Naive thymus-derived CD8-positive, alpha-beta T cell (primary cell): ENCODE measurements around the gene NUP214. TPM values are rescaled to one million over a fixed set of nuclear protein-coding genes. Genes with fewer than 3 reads are reported as not detected.

Experiments used
- ATAC-seq, 2 donors: fragments of 150-1000 bp; cut with Tn5 transposase in 1 of 2; sonication (Bioruptor Pico), chemical (Tn5 transposase) in 1 of 2; 1 replicate in 1 of 2; 2 replicates in 1 of 2; pipeline ENCODE4 v1.10.0; 2021; ENCODE audit warnings: mild to moderate bottlenecking in 2 of 2, moderate library complexity in 2 of 2
- POLR2A ChIA-PET: fragments of 350-600 bp; sonication (Branson Sonifier 250); formaldehyde crosslinking; loops from one replicate; lab custom pipeline; 2021; ENCODE audit warnings: antibody characterized with exemption; lab: Charles Lee
- DNase-seq, 10 donors: peaks; one replicate each; pipeline versions ENCODE4 v3.0.0 to v3.0.0-alpha.2; 2020 to 2022
- H3K27ac Mint-ChIP-seq, 10 donors: one replicate each; pipeline ENCODE4 v1.8.0; 2020 to 2022; ENCODE audit warnings: mild to moderate bottlenecking in 10 of 10, mixed read lengths in 10 of 10, moderate library complexity in 4 of 10, inconsistent platforms in 1 of 10
- H3K27me3 Mint-ChIP-seq, 5 donors: one replicate each; pipeline ENCODE4 v1.8.0; 2021 to 2022; ENCODE audit warnings: mixed read lengths in 5 of 5
- H3K36me3 Mint-ChIP-seq, 3 donors: one replicate each; pipeline ENCODE4 v1.8.0; 2020 to 2022; ENCODE audit warnings: mixed read lengths in 3 of 3, mild to moderate bottlenecking in 2 of 3, inconsistent platforms in 1 of 3
- H3K4me1 Mint-ChIP-seq, 4 donors: one replicate each; pipeline ENCODE4 v1.8.0; 2021 to 2022; ENCODE audit warnings: mixed read lengths in 4 of 4
- H3K4me3 Mint-ChIP-seq, 10 donors: one replicate each; pipeline ENCODE4 v1.8.0; 2020 to 2022; ENCODE audit warnings: mild to moderate bottlenecking in 10 of 10, mixed read lengths in 10 of 10, moderate library complexity in 6 of 10, inconsistent platforms in 1 of 10
- H3K9me3 Mint-ChIP-seq, 9 donors: one replicate each; pipeline ENCODE4 v1.8.0; 2020 to 2022; ENCODE audit warnings: mixed read lengths in 9 of 9, mild to moderate bottlenecking in 3 of 9, inconsistent platforms in 1 of 9, moderate library complexity in 1 of 9
- polyA plus RNA-seq, 3 donors: library from polyadenylated mRNA; unstranded; fragments of 300-500 nt; fragmentation: Illumina TruSeq; gene quantifications; one replicate each; pipeline ENCODE4 v1.2.3, GENCODE V29; 2021
- total RNA-seq, 8 experiments: library from RNA in 2 of 8; stranded (reverse) in 2 of 8; gene quantifications; one replicate each; pipeline ENCODE4 v1.2.3 and lab custom pipeline; 2021 to 2026

Gene NUP214
- total and polyA plus RNA-seq, 5 experiments from 2014 or later, result 10.7 to 88.5 (median 24.0) TPM

DNA sequence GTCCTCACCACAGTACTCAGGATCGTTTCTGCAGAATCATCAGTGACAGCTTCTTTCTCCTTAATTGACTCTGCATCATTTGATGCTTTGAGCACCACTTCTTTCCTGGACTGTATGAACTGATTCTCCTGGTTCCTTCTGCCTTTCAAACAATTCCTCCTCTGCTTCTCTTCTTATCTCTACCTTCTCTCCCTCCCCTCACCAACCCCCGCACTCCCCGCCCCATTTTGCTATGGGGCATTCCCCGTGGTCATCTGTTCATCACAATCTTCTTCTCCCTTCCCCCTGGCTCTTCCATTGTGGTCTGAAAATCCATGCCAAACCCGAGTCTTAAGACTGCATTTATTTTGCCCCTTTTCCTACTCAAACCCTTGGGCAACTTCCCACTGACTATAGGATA, 93.0 kb downstream of the NUP214 start:
- DNase-seq, result no peak
- Mint-ChIP-seq H3K4me3 (no peak overlapping the region), H3K9me3 (no peaks in the 10 kb centered on the region), H3K27ac (peak overlapping the region in 1 of 10 donors; percentile 53), H3K4me1 (peaks cover 0 to 18% (median 6%) of the 10 kb centered on the region in 4 donors), H3K36me3 (peaks cover 0 to 71% (median 21%) of the 10 kb centered on the region in 3 donors), H3K27me3 (no peaks in the 10 kb centered on the region)
- ATAC-seq, result no peak
- POLR2A ChIA-PET, result no interaction called here

- H3K36me3 Mint-ChIP-seq, result peaks cover 0 to 65% (median 30%) of the 10 kb centered on the region in 3 donors
- ATAC-seq (no peak), DNase-seq (no peak)
- H3K9me3 Mint-ChIP-seq, result no peaks in the 10 kb centered on the region
- POLR2A ChIA-PET, result interaction anchor here (0.6 to 0.9 kb wide), 2 partner anchors 16 to 162 kb away, joined by 3 to 4 read pairs; no protein-coding TSS in a partner anchor
- H3K4me3 Mint-ChIP-seq, result no peak overlapping the region
- H3K27ac Mint-ChIP-seq, result no peak overlapping the region
- H3K27me3 Mint-ChIP-seq, result no peaks in the 10 kb centered on the region
- H3K4me1 Mint-ChIP-seq, result peaks cover 2 to 18% (median 5%) of the 10 kb centered on the region in 4 donors
Observed at GRCh38 chr9:131220485-131220884, 95.1 kb downstream of the NUP214 start.

GRCh38 chr9:131222460-131222859, 97.1 kb downstream of the NUP214 start:
- H3K36me3 Mint-ChIP-seq, result peaks cover 0 to 56% (median 30%) of the 10 kb centered on the region in 3 donors
- ATAC-seq, result no peak

DNA sequence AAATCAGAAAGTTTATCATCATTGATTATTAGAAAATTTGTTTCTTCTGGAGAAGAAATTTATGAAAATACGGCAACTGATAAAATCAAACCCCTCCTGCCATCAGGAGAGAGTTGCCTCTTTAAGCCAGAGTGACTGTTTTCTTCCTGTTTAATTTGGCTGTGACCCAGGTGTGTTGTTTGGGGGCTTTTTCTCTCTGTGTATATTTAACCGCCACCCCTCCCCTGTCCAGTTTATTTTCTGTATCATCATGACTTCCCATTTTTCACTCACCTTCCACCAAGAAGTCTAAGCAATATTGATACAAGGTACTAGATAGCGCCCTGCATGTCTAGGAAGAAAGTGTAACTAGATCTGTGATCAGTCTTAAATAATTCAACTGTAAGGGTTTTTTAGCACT, 100.8 kb downstream of the NUP214 start:
- H3K4me3 Mint-ChIP-seq, result no peak overlapping the region

More at GRCh38 chr9:131222460-131222859, 97.1 kb downstream of the NUP214 start:
- no peaks in the 10 kb centered on the region for H3K27me3 Mint-ChIP-seq
- peak overlapping the region in 2 of 10 donors; percentile 44 to 63 for H3K27ac Mint-ChIP-seq
- DNase-seq, result no peak
- no peaks in the 10 kb centered on the region for H3K9me3 Mint-ChIP-seq
- no peak overlapping the region for H3K4me3 Mint-ChIP-seq
- POLR2A ChIA-PET, result interaction anchor here (0.5 kb wide), 1 partner anchor 409 kb away, joined by 4 read pairs; no protein-coding TSS in a partner anchor
- peaks cover 4 to 19% (median 10%) of the 10 kb centered on the region in 4 donors for H3K4me1 Mint-ChIP-seq

DNA sequence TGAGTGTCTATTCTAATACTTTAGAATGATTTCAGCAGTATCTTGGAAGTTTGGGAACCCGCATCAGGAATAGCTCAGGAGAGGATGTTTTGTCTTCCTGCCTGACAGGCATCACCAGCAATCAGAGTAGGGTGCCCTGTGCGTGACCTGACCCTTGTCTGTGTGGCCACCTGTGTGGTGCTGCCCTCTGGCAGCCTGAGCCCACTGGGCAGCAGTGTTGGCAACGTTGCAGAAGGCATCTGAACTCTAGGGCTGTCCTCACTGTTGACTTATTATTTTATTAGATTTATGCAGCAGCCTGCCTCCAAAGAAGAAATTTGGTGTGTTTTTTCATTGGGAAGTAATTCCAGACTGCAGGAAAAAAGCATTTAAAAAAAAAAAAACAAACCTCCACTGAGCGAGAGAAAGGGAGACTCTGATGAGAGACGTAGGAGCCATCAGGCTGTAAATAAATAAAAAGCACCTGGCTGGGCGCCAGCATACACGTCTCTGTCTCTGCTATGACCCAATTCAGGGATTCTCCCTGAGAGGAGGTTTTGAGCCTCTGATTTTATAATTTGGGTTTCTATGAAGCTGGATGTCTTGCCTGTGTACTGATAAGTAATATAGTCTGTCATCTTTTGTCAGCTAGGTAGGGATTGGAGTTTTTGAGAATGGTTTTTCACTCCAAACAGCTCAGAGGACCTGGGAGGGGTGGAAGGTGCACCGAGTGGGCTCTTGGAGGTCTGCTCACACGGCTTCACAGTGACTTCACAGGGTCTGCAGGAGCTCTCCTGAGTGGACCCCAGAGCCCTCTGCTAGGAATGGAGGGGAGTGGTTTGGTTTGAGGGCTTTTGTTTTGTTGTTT, 101.9 kb downstream of the NUP214 start:
- H3K27ac Mint-ChIP-seq, result no peak overlapping the region
- H3K27me3 Mint-ChIP-seq, result no peaks in the 10 kb centered on the region
- H3K36me3 Mint-ChIP-seq, result peaks cover 5 to 62% (median 31%) of the 10 kb centered on the region in 3 donors
- H3K4me3 Mint-ChIP-seq, result no peak overlapping the region
- POLR2A ChIA-PET, result interaction anchor here (0.7 to 0.9 kb wide), 2 partner anchors 25 to 29 kb away, joined by 3 read pairs; no protein-coding TSS in a partner anchor
- ATAC-seq, result no peak
- H3K4me1 Mint-ChIP-seq, result peaks cover 4 to 16% (median 11%) of the 10 kb centered on the region in 4 donors
- no peak for DNase-seq
- no peaks in the 10 kb centered on the region for H3K9me3 Mint-ChIP-seq

More for the DNA sequence above, 100.8 kb downstream of the NUP214 start:
- Mint-ChIP-seq H3K36me3 (peaks cover 5 to 52% (median 22%) of the 10 kb centered on the region in 3 donors), H3K27ac (no peak overlapping the region), H3K27me3 (no peaks in the 10 kb centered on the region), H3K4me1 (peaks cover 6 to 18% (median 11%) of the 10 kb centered on the region in 4 donors), H3K9me3 (no peaks in the 10 kb centered on the region)
- ATAC-seq, result no peak
- DNase-seq, result no peak
- POLR2A ChIA-PET, result interaction anchor here (0.7 kb wide), 1 partner anchor 24 kb away, joined by 3 read pairs; no protein-coding TSS in a partner anchor

- H3K36me3 Mint-ChIP-seq, result peaks cover 5 to 60% (median 25%) of the 10 kb centered on the region in 3 donors
- DNase-seq (no peak), ATAC-seq (no peak)
- H3K4me1 Mint-ChIP-seq, result peaks cover 4 to 16% (median 7%) of the 10 kb centered on the region in 4 donors
- no peaks in the 10 kb centered on the region for H3K9me3 Mint-ChIP-seq
- no peak overlapping the region for H3K27ac Mint-ChIP-seq
- no peaks in the 10 kb centered on the region for H3K27me3 Mint-ChIP-seq
- POLR2A ChIA-PET, result interaction anchor here (0.9 kb wide), 1 partner anchor 28 kb away, joined by 3 read pairs; no protein-coding TSS in a partner anchor
- peak overlapping the region in 1 of 10 donors; percentile 74 for H3K4me3 Mint-ChIP-seq
Observed at GRCh38 chr9:131227959-131228460, 102.6 kb downstream of the NUP214 start.

DNA sequence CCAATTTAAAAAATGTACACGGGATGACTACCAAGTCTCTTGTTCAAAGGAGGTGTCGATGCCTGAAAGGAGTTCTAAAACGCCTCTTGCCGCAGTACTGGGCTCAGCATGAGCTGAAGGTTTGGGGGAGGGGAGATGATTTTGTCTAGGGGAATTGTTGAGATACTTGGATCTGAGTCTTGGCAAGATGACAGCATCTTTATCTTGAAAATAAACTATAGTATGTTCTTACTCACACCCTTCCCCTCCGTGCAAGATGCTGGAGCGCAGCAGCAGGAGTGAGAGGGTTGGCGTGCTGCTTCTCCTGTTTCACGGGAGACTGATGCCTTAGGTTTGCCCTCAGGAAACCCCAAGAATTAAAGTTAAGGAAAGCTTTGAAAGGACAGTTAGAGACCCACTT, 103.6 kb downstream of the NUP214 start:
- Mint-ChIP-seq H3K36me3 (peaks cover 5 to 61% (median 22%) of the 10 kb centered on the region in 3 donors), H3K4me3 (no peak overlapping the region), H3K27me3 (no peaks in the 10 kb centered on the region), H3K27ac (peak overlapping the region in 1 of 10 donors; percentile 16), H3K4me1 (peaks cover 4 to 24% (median 10%) of the 10 kb centered on the region in 4 donors), H3K9me3 (no peaks in the 10 kb centered on the region)
- POLR2A ChIA-PET, result no interaction called here
- DNase-seq, result no peak
- ATAC-seq, result no peak

- DNase-seq (no peak), ATAC-seq (no peak)
- H3K4me1 Mint-ChIP-seq, result peaks cover 5 to 45% (median 28%) of the 10 kb centered on the region in 4 donors
- H3K27ac Mint-ChIP-seq, result peak overlapping the region in 8 of 10 donors; percentile 61 to 91 (median 77)
- H3K9me3 Mint-ChIP-seq, result no peaks in the 10 kb centered on the region
- peak overlapping the region in 4 of 10 donors; percentile 24 to 79 (median 56) for H3K4me3 Mint-ChIP-seq
- H3K27me3 Mint-ChIP-seq, result no peaks in the 10 kb centered on the region
- peaks cover 5 to 56% (median 8%) of the 10 kb centered on the region in 3 donors for H3K36me3 Mint-ChIP-seq
- POLR2A ChIA-PET, result no interaction called here
Observed at GRCh38 chr9:131233556-131233955, 108.2 kb downstream of the NUP214 start.

DNA sequence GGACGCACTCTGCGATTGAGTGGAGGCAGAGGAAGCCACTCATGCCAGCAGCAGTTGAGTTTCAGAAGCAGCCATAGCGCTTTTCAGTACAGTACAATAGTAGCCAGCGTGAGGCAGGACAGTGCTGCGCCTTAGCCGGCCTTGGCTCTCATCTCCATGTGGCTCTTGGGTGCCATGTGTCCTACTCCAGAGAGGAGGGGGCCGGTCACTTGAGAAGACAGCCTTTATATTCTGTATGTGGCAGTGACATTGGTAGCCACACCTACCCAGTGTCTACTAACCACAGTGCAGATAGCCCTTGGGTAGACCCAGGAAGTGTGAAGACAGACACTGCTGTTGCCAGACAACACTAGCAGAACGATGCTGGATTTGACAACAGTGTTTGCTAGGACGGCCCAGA, 108.6 kb downstream of the NUP214 start:
- Mint-ChIP-seq H3K27ac (peak overlapping the region in 8 of 10 donors; percentile 29 to 91 (median 76)), H3K9me3 (no peaks in the 10 kb centered on the region), H3K36me3 (peaks cover 5 to 54% (median 8%) of the 10 kb centered on the region in 3 donors), H3K4me3 (peak overlapping the region in 3 of 10 donors; percentile 19 to 79 (median 48)), H3K27me3 (no peaks in the 10 kb centered on the region), H3K4me1 (peaks cover 6 to 49% (median 32%) of the 10 kb centered on the region in 4 donors)
- no peak for ATAC-seq
- POLR2A ChIA-PET, result interaction anchor here (6.7 kb wide), 1 partner anchor 38 kb away, joined by 136 read pairs; the partner anchor contains the start of gene FAM78A
- DNase-seq, result peak in 1 of 10 donors; percentile 32

- POLR2A ChIA-PET, result interaction anchor here (1.1 to 6.7 kb wide), 4 partner anchors 18 to 54 kb away, joined by 3 to 136 read pairs (median 44); partner anchors contain the start of gene FAM78A
Observed at GRCh38 chr9:131234799-131235479, 109.6 kb downstream of the NUP214 start.

DNA sequence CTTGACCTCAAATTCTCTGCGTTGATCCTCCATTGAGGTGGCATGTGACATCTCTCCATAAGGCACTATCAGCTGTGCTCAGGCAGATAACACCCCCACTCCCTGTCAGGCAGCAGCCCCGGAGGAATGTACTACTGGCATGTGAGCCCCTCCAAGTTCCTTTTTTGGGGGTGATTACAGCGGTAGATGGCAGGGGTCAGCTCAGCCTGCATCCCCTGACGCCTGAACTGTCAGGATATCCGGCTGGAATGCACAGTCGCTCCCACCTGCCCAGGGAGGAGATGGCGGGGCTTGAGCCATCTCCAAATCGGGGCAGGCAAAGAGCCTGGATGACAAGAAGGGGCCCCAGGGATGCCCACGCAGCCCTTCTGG, 110.1 kb downstream of the NUP214 start:
- Mint-ChIP-seq H3K4me3 (no peak overlapping the region), H3K27ac (peak overlapping the region in 4 of 10 donors; percentile 24 to 81 (median 42)), H3K9me3 (no peaks in the 10 kb centered on the region), H3K4me1 (peaks cover 12 to 62% (median 42%) of the 10 kb centered on the region in 4 donors), H3K27me3 (no peaks in the 10 kb centered on the region), H3K36me3 (peaks cover 0 to 40% (median 8%) of the 10 kb centered on the region in 3 donors)
- no peak for DNase-seq
- POLR2A ChIA-PET, result interaction anchor here (1.1 to 6.7 kb wide), 4 partner anchors 17 to 53 kb away, joined by 3 to 136 read pairs (median 44); partner anchors contain the start of gene FAM78A
- ATAC-seq, result no peak

More at GRCh38 chr9:131234799-131235479, 109.6 kb downstream of the NUP214 start:
- DNase-seq (no peak), ATAC-seq (no peak)
- no peaks in the 10 kb centered on the region for H3K9me3 Mint-ChIP-seq
- peak overlapping the region in 1 of 10 donors; percentile 33 for H3K4me3 Mint-ChIP-seq
- no peaks in the 10 kb centered on the region for H3K27me3 Mint-ChIP-seq
- H3K27ac Mint-ChIP-seq, result peak overlapping the region in 7 of 10 donors; percentile 5 to 90 (median 43)
- H3K36me3 Mint-ChIP-seq, result peaks cover 4 to 45% (median 8%) of the 10 kb centered on the region in 3 donors
- H3K4me1 Mint-ChIP-seq, result peaks cover 9 to 58% (median 40%) of the 10 kb centered on the region in 4 donors
